Upper lobe of left lung (tissue), 4 donors: ENCODE results near the gene MAST4.

Experiments used
- CTCF ChIP-seq, 6 experiments: fragments of 450-650 bp in 4 of 6; fragments of 200-600 bp in 2 of 6; sonication (generic) in 2 of 6; IDR thresholded peaks; one replicate each; pipeline ENCODE4 v1.5.1; 2016 to 2019; ENCODE audit warnings: antibody characterized with exemption in 6 of 6
- EP300 ChIP-seq, 4 donors: sonication (generic); formaldehyde crosslinking; IDR thresholded peaks; one replicate each; pipeline ENCODE4 v1.5.1; 2017; ENCODE audit warnings: antibody characterized with exemption in 4 of 4, control low read depth in 2 of 4
- POLR2A ChIP-seq, 4 donors: fragments of 450-650 bp; IDR thresholded peaks; one replicate each; pipeline ENCODE4 v1.5.1; 2016 to 2017; ENCODE audit warnings: antibody characterized with exemption in 4 of 4, mild to moderate bottlenecking in 2 of 4
- POLR2AphosphoS5 ChIP-seq, 2 donors: sonication (generic); formaldehyde crosslinking; IDR thresholded peaks; one replicate each; pipeline ENCODE4 v1.5.1; 2017; ENCODE audit warnings: antibody characterized with exemption in 2 of 2

GRCh38 chr5:67144183-67144639 lies 548.0 kb downstream of the MAST4 start:
- TF ChIP-seq POLR2AphosphoS5 (IDR thresholded peaks at IDR 0.05): no peak
- no peak for TF ChIP-seq POLR2A (IDR thresholded peaks at IDR 0.05)
- no peak for TF ChIP-seq CTCF (IDR thresholded peaks at IDR 0.05)
- no peak for TF ChIP-seq EP300 (IDR thresholded peaks at IDR 0.05)
